Natural killer cell (primary cell): ENCODE measurements around the gene DAPK2. TPM values are rescaled to one million over a fixed set of nuclear protein-coding genes. Genes with fewer than 3 reads are reported as not detected.

ENCODE experiments used
- ATAC-seq, 3 donors: fragments of 150-1000 bp in 2 of 3; fragments of 200-7000 bp in 1 of 3; cut with Tn5 transposase; 1 replicate in 1 of 3; 2 replicates in 2 of 3; pipeline ENCODE4 v1.10.0; 2021; ENCODE audit warnings: mild to moderate bottlenecking in 2 of 3, moderate library complexity in 2 of 3
- DNase-seq, 2 donors: peaks; one replicate each; pipeline versions ENCODE4 v3.0.0 to v3.0.0-alpha.2; 2013 to 2021; ENCODE audit warnings: mixed read lengths in 1 of 2
- H3K27ac ChIP-seq: one replicate; pipeline ENCODE4 v1.5.1; 2013; ENCODE audit warnings: mild to moderate bottlenecking, low read length
- H3K27me3 ChIP-seq: one replicate; pipeline ENCODE4 v1.6.1; 2013; ENCODE audit warnings: low read length; ENCODE audit not compliant: control insufficient read depth, insufficient read depth
- H3K36me3 ChIP-seq: one replicate; pipeline ENCODE4 v1.6.1; 2013; ENCODE audit warnings: low read length; ENCODE audit not compliant: control insufficient read depth, insufficient read depth
- H3K4me1 ChIP-seq: one replicate; pipeline ENCODE4 v1.6.1; 2013; ENCODE audit warnings: low read length; ENCODE audit not compliant: control insufficient read depth, insufficient read depth
- H3K4me3 ChIP-seq: one replicate; pipeline ENCODE4 v1.5.1; 2013; ENCODE audit warnings: low read length
- H3K9me3 ChIP-seq: one replicate; pipeline ENCODE4 v1.6.1; 2013; ENCODE audit warnings: low read length; ENCODE audit not compliant: control insufficient read depth, insufficient read depth
- H3K27ac Mint-ChIP-seq, 2 donors: one replicate each; pipeline ENCODE4 v1.8.0; 2022; ENCODE audit warnings: mild to moderate bottlenecking in 2 of 2, mixed read lengths in 2 of 2, moderate library complexity in 1 of 2
- H3K27me3 Mint-ChIP-seq, 2 donors: one replicate each; pipeline ENCODE4 v1.8.0; 2022; ENCODE audit warnings: low read depth in 2 of 2, mixed read lengths in 2 of 2
- H3K36me3 Mint-ChIP-seq: one replicate; pipeline ENCODE4 v1.8.0; 2022; ENCODE audit warnings: mixed read lengths
- H3K4me1 Mint-ChIP-seq, 2 donors: one replicate each; pipeline ENCODE4 v1.8.0; 2022; ENCODE audit warnings: mixed read lengths in 2 of 2
- H3K4me3 Mint-ChIP-seq: one replicate; pipeline ENCODE4 v1.8.0; 2022; ENCODE audit warnings: mild to moderate bottlenecking, moderate library complexity, mixed read lengths
- H3K9me3 Mint-ChIP-seq, 2 donors: one replicate each; pipeline ENCODE4 v1.8.0; 2022; ENCODE audit warnings: mixed read lengths in 2 of 2
- CTCF ChIP-seq: fragments of 200-600 bp; IDR thresholded peaks from one replicate; pipeline ENCODE4 v1.8.0; 2022; ENCODE audit warnings: antibody characterized with exemption
- WGBS: methylation state at CpG from one replicate; pipeline ENCODE4 v1.1.7; 2013; ENCODE audit warnings: missing lambda C conversion rate; ENCODE audit not compliant: insufficient coverage; 5-methylcytosine and 5-hydroxymethylcytosine counted together
- intact Hi-C: fragments of 100-400 bp; cut with micrococcal nuclease; formaldehyde crosslinking; loops from one replicate; pipeline ENCODE4 v1.14.2; 2022
- total RNA-seq, 4 donors: library from RNA; stranded (reverse); fragments of 120-200 nt in 1 of 4; gene quantifications; one replicate each; pipeline versions ENCODE4 v1.2.3 to v1.2.4, GENCODE V29; 2013 to 2022

DAPK2 gene
- total RNA-seq, 3 donors from 2014 or later (not counting 1 experiment from before 2014, with no cell fraction given) = 3.7 to 25.3 (median 6.0) TPM

GRCh38 chr15:64092864-64093626 lies 46.8 kb upstream of the DAPK2 start:
- H3K4me3 ChIP-seq = peak overlapping the region; percentile 74
- intact Hi-C loops = loop anchor here (1.0 to 10.0 kb wide), 3 partner anchors 70 to 898 kb away; partner anchors contain the start of gene PPIB

GRCh38 chr15:64092075-64092820 lies 46.0 kb upstream of the DAPK2 start:
- H3K27me3 ChIP-seq = no peaks in the 10 kb centered on the region

More at GRCh38 chr15:64092864-64093626, 46.8 kb upstream of the DAPK2 start:
- Histone ChIP-seq H3K9me3 (no peaks in the 10 kb centered on the region), H3K4me1 (peaks cover 52% of the 10 kb centered on the region), H3K27ac (peak overlapping the region; percentile 93), H3K27me3 (no peaks in the 10 kb centered on the region), H3K36me3 (peaks cover 9% of the 10 kb centered on the region)
- H3K36me3 Mint-ChIP-seq = no peaks in the 10 kb centered on the region
- peak overlapping the region; percentile 98 to 99 for H3K27ac Mint-ChIP-seq
- peak overlapping the region; percentile 100 for H3K4me3 Mint-ChIP-seq
- DNase-seq (peak; percentile 36 to 60), ATAC-seq (no peak)
- no peaks in the 10 kb centered on the region for H3K27me3 Mint-ChIP-seq
- no peaks in the 10 kb centered on the region for H3K9me3 Mint-ChIP-seq
- no peak for TF ChIP-seq CTCF
- H3K4me1 Mint-ChIP-seq = peaks cover 61 to 67% of the 10 kb centered on the region in 2 donors
- WGBS = 7% methylated on average over 22 of the region's 22 CpGs

GRCh38 chr15:64090527-64090926 lies 44.2 kb upstream of the DAPK2 start:
- peak overlapping the region in 1 of 2 donors; percentile 3 for H3K27ac Mint-ChIP-seq
- no peaks in the 10 kb centered on the region for H3K36me3 Mint-ChIP-seq
- no peaks in the 10 kb centered on the region for H3K9me3 Mint-ChIP-seq
- H3K27me3 ChIP-seq = no peaks in the 10 kb centered on the region
- WGBS = 72% methylated on average over 3 of the region's 3 CpGs
- no peaks in the 10 kb centered on the region for H3K27me3 Mint-ChIP-seq
- H3K27ac ChIP-seq = peak overlapping the region; percentile 77
- H3K4me1 ChIP-seq = peaks cover 37% of the 10 kb centered on the region
- H3K4me3 ChIP-seq = no peak overlapping the region
- H3K4me1 Mint-ChIP-seq = peaks cover 37 to 43% of the 10 kb centered on the region in 2 donors
- TF ChIP-seq CTCF = no peak
- ATAC-seq (no peak), DNase-seq (no peak)
- intact Hi-C loops = loop anchor here (5.0 to 10.0 kb wide), 2 partner anchors 593 to 896 kb away; no protein-coding TSS in a partner anchor
- H3K36me3 ChIP-seq = peaks cover 13% of the 10 kb centered on the region
- no peaks in the 10 kb centered on the region for H3K9me3 ChIP-seq
- H3K4me3 Mint-ChIP-seq = peak overlapping the region; percentile 7

More at GRCh38 chr15:64092075-64092820, 46.0 kb upstream of the DAPK2 start:
- H3K27me3 Mint-ChIP-seq = no peaks in the 10 kb centered on the region
- H3K4me3 Mint-ChIP-seq = peak overlapping the region; percentile 100
- peaks cover 51% of the 10 kb centered on the region for H3K4me1 ChIP-seq
- H3K4me1 Mint-ChIP-seq = peaks cover 53 to 59% of the 10 kb centered on the region in 2 donors
- no peaks in the 10 kb centered on the region for H3K9me3 Mint-ChIP-seq
- no peak for TF ChIP-seq CTCF
- H3K4me3 ChIP-seq = no peak overlapping the region
- H3K27ac Mint-ChIP-seq = peak overlapping the region; percentile 98 to 99
- peaks cover 13% of the 10 kb centered on the region for H3K36me3 ChIP-seq
- ATAC-seq (no peak), DNase-seq (peak in 1 of 2 donors; percentile 65)
- intact Hi-C loops = loop anchor here (5.0 to 10.0 kb wide), 2 partner anchors 595 to 897 kb away; no protein-coding TSS in a partner anchor
- peak overlapping the region; percentile 8 for H3K27ac ChIP-seq
- H3K36me3 Mint-ChIP-seq = no peaks in the 10 kb centered on the region
- no peaks in the 10 kb centered on the region for H3K9me3 ChIP-seq
